Sigmoid colon (tissue), 3 donors: Measurements from ENCODE around the gene HEMGN.

Experiments used
- POLR2A ChIP-seq, 2 donors: fragments of 450-650 bp; IDR thresholded peaks; one replicate each; pipeline ENCODE4 v1.6.1; 2016; ENCODE audit warnings: antibody characterized with exemption in 2 of 2, mild to moderate bottlenecking in 2 of 2, moderate library complexity in 2 of 2
- TF ChIP-seq, protein P1 (sequence below), 4 experiments: fragments of 450-650 bp in 3 of 4; fragments of 200-600 bp in 1 of 4; IDR thresholded peaks; one replicate each; pipeline ENCODE4 v1.5.1; 2016 to 2019; ENCODE audit warnings: antibody characterized with exemption in 4 of 4, mild to moderate bottlenecking in 3 of 4, moderate library complexity in 2 of 4

DNA sequence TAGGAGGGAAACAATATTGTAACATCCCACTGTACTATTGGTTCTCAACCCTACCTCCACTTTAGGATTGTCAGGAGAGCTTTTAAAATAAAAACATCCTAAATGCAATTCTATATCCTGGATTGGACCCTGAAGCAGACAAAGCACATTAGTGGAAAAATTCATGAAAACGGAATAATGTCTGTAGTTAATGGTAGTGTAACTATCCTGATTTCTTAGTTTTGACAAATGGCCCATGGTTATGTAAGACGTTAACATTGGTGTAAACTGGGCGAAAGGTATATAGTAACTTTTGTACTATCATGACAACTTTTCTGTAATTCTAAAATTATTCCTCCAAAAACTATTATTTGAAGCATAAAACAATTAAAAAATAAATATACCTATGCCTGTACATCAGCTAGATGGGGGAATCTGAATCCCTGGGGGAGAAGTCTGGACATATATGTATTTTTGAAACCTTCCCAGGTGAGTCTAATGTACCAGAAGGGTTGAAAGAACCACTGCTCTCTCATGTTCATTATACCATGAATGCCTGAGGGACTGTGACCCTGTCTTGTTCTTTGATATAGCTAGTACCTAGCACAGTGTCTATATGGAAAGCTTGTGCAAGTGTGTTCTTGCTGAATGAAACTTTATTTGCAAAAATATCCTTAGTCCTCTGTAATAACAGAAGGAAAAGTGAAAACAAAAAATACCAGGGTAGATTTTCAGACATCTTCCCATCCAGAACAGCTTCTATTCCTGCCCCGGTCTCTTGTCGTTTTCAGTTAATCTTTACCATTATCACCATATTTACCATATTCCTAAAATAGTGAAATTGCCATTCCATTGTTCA is 12.3 kb downstream of the HEMGN start:
- TF ChIP-seq, protein P1, sequence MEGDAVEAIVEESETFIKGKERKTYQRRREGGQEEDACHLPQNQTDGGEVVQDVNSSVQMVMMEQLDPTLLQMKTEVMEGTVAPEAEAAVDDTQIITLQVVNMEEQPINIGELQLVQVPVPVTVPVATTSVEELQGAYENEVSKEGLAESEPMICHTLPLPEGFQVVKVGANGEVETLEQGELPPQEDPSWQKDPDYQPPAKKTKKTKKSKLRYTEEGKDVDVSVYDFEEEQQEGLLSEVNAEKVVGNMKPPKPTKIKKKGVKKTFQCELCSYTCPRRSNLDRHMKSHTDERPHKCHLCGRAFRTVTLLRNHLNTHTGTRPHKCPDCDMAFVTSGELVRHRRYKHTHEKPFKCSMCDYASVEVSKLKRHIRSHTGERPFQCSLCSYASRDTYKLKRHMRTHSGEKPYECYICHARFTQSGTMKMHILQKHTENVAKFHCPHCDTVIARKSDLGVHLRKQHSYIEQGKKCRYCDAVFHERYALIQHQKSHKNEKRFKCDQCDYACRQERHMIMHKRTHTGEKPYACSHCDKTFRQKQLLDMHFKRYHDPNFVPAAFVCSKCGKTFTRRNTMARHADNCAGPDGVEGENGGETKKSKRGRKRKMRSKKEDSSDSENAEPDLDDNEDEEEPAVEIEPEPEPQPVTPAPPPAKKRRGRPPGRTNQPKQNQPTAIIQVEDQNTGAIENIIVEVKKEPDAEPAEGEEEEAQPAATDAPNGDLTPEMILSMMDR (IDR thresholded peaks at IDR 0.05) = no peak
- TF ChIP-seq POLR2A (IDR thresholded peaks at IDR 0.05) = no peak
